ENCODE measurements around the gene KRT76.

KRT76 gene

GRCh38 chr12:52772188-52772587 is 5.0 kb downstream of the KRT76 start:
- no peaks in the 10 kb centered on the region; the same call in 1 of the 2 replicates for H3K27me3 ChIP-seq (ENCODE audit: insufficient read depth, low read length)

GRCh38 chr12:52771505-52771904 is 5.6 kb downstream of the KRT76 start:
- no peaks in the 10 kb centered on the region for H4K20me1 ChIP-seq (ENCODE audit: insufficient read depth, low read length)

More at GRCh38 chr12:52772188-52772587, 5.0 kb downstream of the KRT76 start:
- Histone ChIP-seq H3K36me3 (ENCODE audit: insufficient read depth, low read length) (no peaks in the 10 kb centered on the region), H3K4me2 (ENCODE audit: low read length) (no peak overlapping the region), H3K9me3 (ENCODE audit: low read length) (no peaks in the 10 kb centered on the region), H2AFZ (ENCODE audit: low read length) (no peak overlapping the region), H3K9ac (ENCODE audit: low read length) (no peak overlapping the region), H3K27ac (ENCODE audit: low read depth, low read length, poor library complexity, severe bottlenecking) (no peak overlapping the region), H3F3A (ENCODE audit: insufficient read depth, low read length) (no peaks in the 10 kb centered on the region), H4K20me1 (ENCODE audit: insufficient read depth, low read length) (no peaks in the 10 kb centered on the region), H3K4me1 (ENCODE audit: insufficient read depth, low read length, severe bottlenecking) (no peaks in the 10 kb centered on the region), H3K4me3 (ENCODE audit: low read depth, low read length, poor library complexity, severe bottlenecking) (no peak overlapping the region), H3K9me2 (ENCODE audit: low read depth, low read length) (no peaks in the 10 kb centered on the region), H3K79me2 (ENCODE audit: insufficient read depth, low read length) (no peaks in the 10 kb centered on the region)
- TF ChIP-seq CTCF (IDR thresholded peaks at IDR 0.05; ENCODE audit: low read length) (no peak), EZH2 (IDR thresholded peaks at IDR 0.05; ENCODE audit: borderline replicate concordance, low read length) (no peak)

GRCh38 chr12:52771088-52771487 is 6.1 kb downstream of the KRT76 start:
- Histone ChIP-seq H3K4me3 (ENCODE audit: low read depth, low read length, poor library complexity, severe bottlenecking) (no peak overlapping the region), H2AFZ (ENCODE audit: low read length) (no peak overlapping the region), H3K4me1 (ENCODE audit: insufficient read depth, low read length, severe bottlenecking) (no peaks in the 10 kb centered on the region), H3K4me2 (ENCODE audit: low read length) (no peak overlapping the region), H3K9me2 (ENCODE audit: low read depth, low read length) (no peaks in the 10 kb centered on the region), H3K79me2 (ENCODE audit: insufficient read depth, low read length) (no peaks in the 10 kb centered on the region), H3F3A (ENCODE audit: insufficient read depth, low read length) (no peaks in the 10 kb centered on the region), H3K9ac (ENCODE audit: low read length) (no peak overlapping the region), H3K27ac (ENCODE audit: low read depth, low read length, poor library complexity, severe bottlenecking) (no peak overlapping the region), H4K20me1 (ENCODE audit: insufficient read depth, low read length) (no peaks in the 10 kb centered on the region), H3K36me3 (ENCODE audit: insufficient read depth, low read length) (no peaks in the 10 kb centered on the region), H3K9me3 (ENCODE audit: low read length) (no peaks in the 10 kb centered on the region), H3K27me3 (ENCODE audit: insufficient read depth, low read length) (no peaks in the 10 kb centered on the region; the same call in 1 of the 2 replicates)
- TF ChIP-seq CTCF (IDR thresholded peaks at IDR 0.05; ENCODE audit: low read length) (no peak), EZH2 (IDR thresholded peaks at IDR 0.05; ENCODE audit: borderline replicate concordance, low read length) (no peak)

More at GRCh38 chr12:52771505-52771904, 5.6 kb downstream of the KRT76 start:
- H3K27me3 ChIP-seq (ENCODE audit: insufficient read depth, low read length) = no peaks in the 10 kb centered on the region; the same call in 1 of the 2 replicates
- H3K79me2 ChIP-seq (ENCODE audit: insufficient read depth, low read length) = no peaks in the 10 kb centered on the region
- H2AFZ ChIP-seq (ENCODE audit: low read length) = no peak overlapping the region
- H3K9ac ChIP-seq (ENCODE audit: low read length) = no peak overlapping the region
- H3K36me3 ChIP-seq (ENCODE audit: insufficient read depth, low read length) = no peaks in the 10 kb centered on the region
- no peaks in the 10 kb centered on the region for H3F3A ChIP-seq (ENCODE audit: insufficient read depth, low read length)
- TF ChIP-seq EZH2 (IDR thresholded peaks at IDR 0.05; ENCODE audit: borderline replicate concordance, low read length) (no peak), CTCF (IDR thresholded peaks at IDR 0.05; ENCODE audit: low read length) (no peak)
- H3K4me2 ChIP-seq (ENCODE audit: low read length) = no peak overlapping the region
- no peak overlapping the region for H3K4me3 ChIP-seq (ENCODE audit: low read depth, low read length, poor library complexity, severe bottlenecking)
- H3K27ac ChIP-seq (ENCODE audit: low read depth, low read length, poor library complexity, severe bottlenecking) = no peak overlapping the region
- H3K4me1 ChIP-seq (ENCODE audit: insufficient read depth, low read length, severe bottlenecking) = no peaks in the 10 kb centered on the region
- no peaks in the 10 kb centered on the region for H3K9me3 ChIP-seq (ENCODE audit: low read length)
- H3K9me2 ChIP-seq (ENCODE audit: low read depth, low read length) = no peaks in the 10 kb centered on the region
